DOHH2 (cell line): ENCODE data around the gene PTPRN2.

ENCODE experiments used
- EZH2phosphoT487 ChIP-seq: fragments of 200-600 bp; sonication (generic); IDR thresholded peaks from 2 replicates; pipeline ENCODE4 v1.6.1; 2017; ENCODE audit warnings: borderline replicate concordance, mild to moderate bottlenecking, antibody characterized with exemption, low read length, moderate library complexity, mixed read lengths
- TF ChIP-seq, protein P1 (sequence below): fragments of 200-600 bp; sonication (generic); IDR thresholded peaks from one replicate; pipeline ENCODE4 v1.5.1; 2014; ENCODE audit warnings: antibody characterized with exemption, mild to moderate bottlenecking, low read depth, low read length; ENCODE audit not compliant: poor library complexity, severe bottlenecking

DNA sequence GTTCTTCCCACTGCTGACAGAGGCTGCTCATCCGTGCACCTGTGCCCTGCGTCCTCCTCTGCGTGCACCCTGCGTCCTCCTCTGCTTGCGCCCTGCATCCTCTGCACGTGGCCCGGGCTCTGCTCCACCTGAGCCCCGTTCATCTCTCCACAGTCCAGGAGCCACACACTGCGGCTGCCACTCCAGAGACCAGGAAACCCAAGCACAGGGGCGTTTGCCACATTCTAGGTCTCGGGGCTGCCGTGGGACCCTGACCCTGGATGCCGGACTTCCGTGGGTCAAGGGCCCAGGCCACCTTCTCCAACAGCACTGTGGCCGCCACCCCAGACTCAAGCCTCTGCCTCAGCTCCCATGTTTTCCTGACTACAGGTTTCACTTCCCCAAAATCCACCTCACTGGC is 460.4 kb downstream of the PTPRN2 start:
- TF ChIP-seq, protein P1, sequence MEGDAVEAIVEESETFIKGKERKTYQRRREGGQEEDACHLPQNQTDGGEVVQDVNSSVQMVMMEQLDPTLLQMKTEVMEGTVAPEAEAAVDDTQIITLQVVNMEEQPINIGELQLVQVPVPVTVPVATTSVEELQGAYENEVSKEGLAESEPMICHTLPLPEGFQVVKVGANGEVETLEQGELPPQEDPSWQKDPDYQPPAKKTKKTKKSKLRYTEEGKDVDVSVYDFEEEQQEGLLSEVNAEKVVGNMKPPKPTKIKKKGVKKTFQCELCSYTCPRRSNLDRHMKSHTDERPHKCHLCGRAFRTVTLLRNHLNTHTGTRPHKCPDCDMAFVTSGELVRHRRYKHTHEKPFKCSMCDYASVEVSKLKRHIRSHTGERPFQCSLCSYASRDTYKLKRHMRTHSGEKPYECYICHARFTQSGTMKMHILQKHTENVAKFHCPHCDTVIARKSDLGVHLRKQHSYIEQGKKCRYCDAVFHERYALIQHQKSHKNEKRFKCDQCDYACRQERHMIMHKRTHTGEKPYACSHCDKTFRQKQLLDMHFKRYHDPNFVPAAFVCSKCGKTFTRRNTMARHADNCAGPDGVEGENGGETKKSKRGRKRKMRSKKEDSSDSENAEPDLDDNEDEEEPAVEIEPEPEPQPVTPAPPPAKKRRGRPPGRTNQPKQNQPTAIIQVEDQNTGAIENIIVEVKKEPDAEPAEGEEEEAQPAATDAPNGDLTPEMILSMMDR = no peak
- no peak for TF ChIP-seq EZH2phosphoT487
